ENCODE measurements around the gene C7. TPM values are rescaled to one million over a fixed set of nuclear protein-coding genes. Genes with fewer than 3 reads are reported as not detected.

The C7 gene
- total and polyA plus RNA-seq, 10 of the 15 experiments (the other 5 are each of a cell fraction or from before 2014, with no cell fraction given), result 0.90 TPM; not detected in 9

DNA sequence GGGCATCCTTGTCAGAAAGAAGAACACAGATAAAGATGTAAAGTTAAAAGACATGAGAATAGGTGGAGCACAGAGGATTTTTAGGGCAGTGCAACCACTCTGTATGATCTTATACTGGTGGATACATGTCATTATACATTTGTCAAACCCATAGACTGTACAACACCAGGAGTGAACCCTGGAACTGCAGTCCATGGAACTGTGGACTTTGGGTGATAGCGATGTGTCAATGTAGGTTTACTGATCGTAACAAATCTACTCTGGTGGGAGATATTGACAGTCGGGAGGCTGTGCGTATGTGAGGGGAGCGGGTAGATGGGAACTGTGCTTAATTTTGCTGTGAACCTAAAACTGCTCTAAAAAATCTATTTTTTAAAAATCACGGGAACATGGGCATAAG, 101.3 kb downstream of the C7 start:
- DNase-seq (ENCODE audit: low read depth, low spot score), result no peak
- no TSS peak for BruUV-seq (replicated peaks)
- Histone ChIP-seq H3K9ac (ENCODE audit: control insufficient read depth, insufficient read depth, low read length) (no peak overlapping the region), H3K27ac (ENCODE audit: control insufficient read depth, insufficient read depth) (no peak overlapping the region), H3K9me3 (replicated peaks; ENCODE audit: control insufficient read depth, insufficient read depth, low read length) (no peaks in the 10 kb centered on the region), H3K36me3 (ENCODE audit: control insufficient read depth in 2 of 2, insufficient read depth in 2 of 2, low read length in 1 of 2) (no peaks in the 10 kb centered on the region), H3K4me3 (no peak overlapping the region), H3K79me2 (ENCODE audit: control insufficient read depth, insufficient read depth, low read length) (no peaks in the 10 kb centered on the region), H3K4me1 (ENCODE audit: control insufficient read depth, insufficient read depth, low read length) (no peaks in the 10 kb centered on the region), H3K27me3 (replicated peaks in 1 of 2; ENCODE audit: control insufficient read depth in 2 of 2, insufficient read depth in 2 of 2, low read length in 1 of 2) (no peaks in the 10 kb centered on the region), H2AFZ (ENCODE audit: control insufficient read depth, low read depth, low read length) (no peak overlapping the region), H4K20me1 (ENCODE audit: control insufficient read depth, insufficient read depth) (no peaks in the 10 kb centered on the region), H3K4me2 (ENCODE audit: control insufficient read depth, insufficient read depth) (no peak overlapping the region)
- POLR2A ChIA-PET, result no interaction called here
- CTCF ChIA-PET, result no interaction called here
- FAIRE-seq, result no peak
- RAD21 ChIA-PET (ENCODE audit: unreplicated experiment), result no interaction called here
- in situ Hi-C loops (cut with MboI), result no loop called here
- 50% methylated on average over 6 of the region's 6 CpGs for WGBS (ENCODE audit: insufficient coverage, insufficient replicate concordance, low lambda C conversion rate, missing lambda C conversion rate)
- SMC1A ChIA-PET (ENCODE audit: uncharacterized antibody, unreplicated experiment), result no interaction called here
- intact Hi-C loops (cut with micrococcal nuclease; ENCODE audit: unreplicated experiment), result no loop called here
- TF ChIP-seq, protein P1, sequence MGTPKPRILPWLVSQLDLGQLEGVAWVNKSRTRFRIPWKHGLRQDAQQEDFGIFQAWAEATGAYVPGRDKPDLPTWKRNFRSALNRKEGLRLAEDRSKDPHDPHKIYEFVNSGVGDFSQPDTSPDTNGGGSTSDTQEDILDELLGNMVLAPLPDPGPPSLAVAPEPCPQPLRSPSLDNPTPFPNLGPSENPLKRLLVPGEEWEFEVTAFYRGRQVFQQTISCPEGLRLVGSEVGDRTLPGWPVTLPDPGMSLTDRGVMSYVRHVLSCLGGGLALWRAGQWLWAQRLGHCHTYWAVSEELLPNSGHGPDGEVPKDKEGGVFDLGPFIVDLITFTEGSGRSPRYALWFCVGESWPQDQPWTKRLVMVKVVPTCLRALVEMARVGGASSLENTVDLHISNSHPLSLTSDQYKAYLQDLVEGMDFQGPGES (IDR thresholded peaks at IDR 0.05), result no peak
- TF ChIP-seq MTA3 (IDR thresholded peaks at IDR 0.05; ENCODE audit: borderline replicate concordance, low read length) (no peak), NR2F1 (conservative IDR thresholded peaks at IDR 0.05) (no peak), LARP7 (IDR thresholded peaks at IDR 0.05) (no peak), MXI1 (IDR thresholded peaks at IDR 0.05; ENCODE audit: low read depth, low read length) (no peak), SMC3 (IDR thresholded peaks at IDR 0.05; ENCODE audit: borderline replicate concordance, low read length) (no peak), PAX8 (IDR thresholded peaks at IDR 0.05) (no peak), RELA (IDR thresholded peaks at IDR 0.05; ENCODE audit: borderline replicate concordance, partially characterized antibody) (no peak), RBBP5 (conservative IDR thresholded peaks at IDR 0.05) (no peak)
- TF ChIP-seq, protein P2, sequence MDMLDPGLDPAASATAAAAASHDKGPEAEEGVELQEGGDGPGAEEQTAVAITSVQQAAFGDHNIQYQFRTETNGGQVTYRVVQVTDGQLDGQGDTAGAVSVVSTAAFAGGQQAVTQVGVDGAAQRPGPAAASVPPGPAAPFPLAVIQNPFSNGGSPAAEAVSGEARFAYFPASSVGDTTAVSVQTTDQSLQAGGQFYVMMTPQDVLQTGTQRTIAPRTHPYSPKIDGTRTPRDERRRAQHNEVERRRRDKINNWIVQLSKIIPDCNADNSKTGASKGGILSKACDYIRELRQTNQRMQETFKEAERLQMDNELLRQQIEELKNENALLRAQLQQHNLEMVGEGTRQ (IDR thresholded peaks at IDR 0.05; ENCODE audit: borderline replicate concordance, low read depth, low read length), result no peak
- TF ChIP-seq, protein P3, sequence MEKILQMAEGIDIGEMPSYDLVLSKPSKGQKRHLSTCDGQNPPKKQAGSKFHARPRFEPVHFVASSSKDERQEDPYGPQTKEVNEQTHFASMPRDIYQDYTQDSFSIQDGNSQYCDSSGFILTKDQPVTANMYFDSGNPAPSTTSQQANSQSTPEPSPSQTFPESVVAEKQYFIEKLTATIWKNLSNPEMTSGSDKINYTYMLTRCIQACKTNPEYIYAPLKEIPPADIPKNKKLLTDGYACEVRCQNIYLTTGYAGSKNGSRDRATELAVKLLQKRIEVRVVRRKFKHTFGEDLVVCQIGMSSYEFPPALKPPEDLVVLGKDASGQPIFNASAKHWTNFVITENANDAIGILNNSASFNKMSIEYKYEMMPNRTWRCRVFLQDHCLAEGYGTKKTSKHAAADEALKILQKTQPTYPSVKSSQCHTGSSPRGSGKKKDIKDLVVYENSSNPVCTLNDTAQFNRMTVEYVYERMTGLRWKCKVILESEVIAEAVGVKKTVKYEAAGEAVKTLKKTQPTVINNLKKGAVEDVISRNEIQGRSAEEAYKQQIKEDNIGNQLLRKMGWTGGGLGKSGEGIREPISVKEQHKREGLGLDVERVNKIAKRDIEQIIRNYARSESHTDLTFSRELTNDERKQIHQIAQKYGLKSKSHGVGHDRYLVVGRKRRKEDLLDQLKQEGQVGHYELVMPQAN (conservative IDR thresholded peaks at IDR 0.05), result no peak
- TF ChIP-seq, protein P4, sequence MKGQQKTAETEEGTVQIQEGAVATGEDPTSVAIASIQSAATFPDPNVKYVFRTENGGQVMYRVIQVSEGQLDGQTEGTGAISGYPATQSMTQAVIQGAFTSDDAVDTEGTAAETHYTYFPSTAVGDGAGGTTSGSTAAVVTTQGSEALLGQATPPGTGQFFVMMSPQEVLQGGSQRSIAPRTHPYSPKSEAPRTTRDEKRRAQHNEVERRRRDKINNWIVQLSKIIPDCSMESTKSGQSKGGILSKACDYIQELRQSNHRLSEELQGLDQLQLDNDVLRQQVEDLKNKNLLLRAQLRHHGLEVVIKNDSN (IDR thresholded peaks at IDR 0.05; ENCODE audit: borderline replicate concordance, extremely low read length, insufficient read depth, low read depth, low read length), result no peak
- TF ChIP-seq, protein P5, sequence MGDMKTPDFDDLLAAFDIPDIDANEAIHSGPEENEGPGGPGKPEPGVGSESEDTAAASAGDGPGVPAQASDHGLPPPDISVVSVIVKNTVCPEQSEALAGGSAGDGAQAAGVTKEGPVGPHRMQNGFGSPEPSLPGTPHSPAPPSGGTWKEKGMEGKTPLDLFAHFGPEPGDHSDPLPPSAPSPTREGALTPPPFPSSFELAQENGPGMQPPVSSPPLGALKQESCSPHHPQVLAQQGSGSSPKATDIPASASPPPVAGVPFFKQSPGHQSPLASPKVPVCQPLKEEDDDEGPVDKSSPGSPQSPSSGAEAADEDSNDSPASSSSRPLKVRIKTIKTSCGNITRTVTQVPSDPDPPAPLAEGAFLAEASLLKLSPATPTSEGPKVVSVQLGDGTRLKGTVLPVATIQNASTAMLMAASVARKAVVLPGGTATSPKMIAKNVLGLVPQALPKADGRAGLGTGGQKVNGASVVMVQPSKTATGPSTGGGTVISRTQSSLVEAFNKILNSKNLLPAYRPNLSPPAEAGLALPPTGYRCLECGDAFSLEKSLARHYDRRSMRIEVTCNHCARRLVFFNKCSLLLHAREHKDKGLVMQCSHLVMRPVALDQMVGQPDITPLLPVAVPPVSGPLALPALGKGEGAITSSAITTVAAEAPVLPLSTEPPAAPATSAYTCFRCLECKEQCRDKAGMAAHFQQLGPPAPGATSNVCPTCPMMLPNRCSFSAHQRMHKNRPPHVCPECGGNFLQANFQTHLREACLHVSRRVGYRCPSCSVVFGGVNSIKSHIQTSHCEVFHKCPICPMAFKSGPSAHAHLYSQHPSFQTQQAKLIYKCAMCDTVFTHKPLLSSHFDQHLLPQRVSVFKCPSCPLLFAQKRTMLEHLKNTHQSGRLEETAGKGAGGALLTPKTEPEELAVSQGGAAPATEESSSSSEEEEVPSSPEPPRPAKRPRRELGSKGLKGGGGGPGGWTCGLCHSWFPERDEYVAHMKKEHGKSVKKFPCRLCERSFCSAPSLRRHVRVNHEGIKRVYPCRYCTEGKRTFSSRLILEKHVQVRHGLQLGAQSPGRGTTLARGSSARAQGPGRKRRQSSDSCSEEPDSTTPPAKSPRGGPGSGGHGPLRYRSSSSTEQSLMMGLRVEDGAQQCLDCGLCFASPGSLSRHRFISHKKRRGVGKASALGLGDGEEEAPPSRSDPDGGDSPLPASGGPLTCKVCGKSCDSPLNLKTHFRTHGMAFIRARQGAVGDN (IDR thresholded peaks at IDR 0.05), result no peak
- no peak for ATAC-seq
